Measurements from ENCODE around the gene ARID1B.

ARID1B gene

GRCh38 chr6:156946370-156946936 is 169.3 kb downstream of the ARID1B start:
- DNase-seq: no peak

- no peak for DNase-seq
Observed at GRCh38 chr6:156948277-156948676, 171.1 kb downstream of the ARID1B start.

DNA sequence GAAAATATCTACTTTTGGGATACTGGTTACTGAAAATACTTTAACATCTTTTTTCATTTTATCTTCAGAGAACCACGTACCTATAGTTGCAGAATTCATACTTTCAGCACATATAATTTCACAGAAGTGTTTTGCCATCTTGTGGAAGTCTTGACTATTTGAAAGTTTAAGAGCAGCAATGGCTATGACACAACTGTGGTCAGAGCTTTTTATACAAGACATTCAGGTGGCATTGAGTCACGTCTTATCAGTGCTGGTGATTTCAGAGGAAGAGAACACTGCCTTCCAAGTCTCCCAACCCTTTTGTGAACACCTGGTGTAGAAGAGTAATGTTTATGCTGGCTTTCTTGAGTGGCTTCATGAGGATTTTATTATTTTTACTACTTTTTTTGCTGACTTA is 171.6 kb downstream of the ARID1B start:
- no peak for DNase-seq

GRCh38 chr6:156949376-156949775 is 172.2 kb downstream of the ARID1B start:
- DNase-seq: no peak

GRCh38 chr6:156950084-156950483 is 172.9 kb downstream of the ARID1B start:
- DNase-seq: no peak

DNA sequence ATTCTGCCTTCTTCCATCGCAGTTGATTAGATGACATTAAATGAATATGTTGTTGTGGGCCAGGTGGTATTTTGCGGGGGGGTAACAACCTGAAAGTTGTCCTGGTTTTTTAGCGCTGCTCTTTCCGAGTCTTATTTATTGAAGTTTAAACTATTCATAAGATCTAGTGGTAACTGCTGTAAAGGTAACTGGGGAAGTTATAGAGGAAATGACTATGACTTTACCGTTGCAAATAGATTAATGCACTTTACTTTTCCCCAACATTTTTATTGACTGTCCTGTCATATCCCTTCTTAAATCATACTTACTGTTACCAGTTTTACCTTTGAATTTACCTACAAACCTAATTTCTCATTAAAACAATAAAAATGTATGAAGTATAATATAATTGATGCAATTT is 173.4 kb downstream of the ARID1B start:
- no peak for DNase-seq

GRCh38 chr6:156952401-156952800 is 175.2 kb downstream of the ARID1B start:
- DNase-seq: no peak

DNA sequence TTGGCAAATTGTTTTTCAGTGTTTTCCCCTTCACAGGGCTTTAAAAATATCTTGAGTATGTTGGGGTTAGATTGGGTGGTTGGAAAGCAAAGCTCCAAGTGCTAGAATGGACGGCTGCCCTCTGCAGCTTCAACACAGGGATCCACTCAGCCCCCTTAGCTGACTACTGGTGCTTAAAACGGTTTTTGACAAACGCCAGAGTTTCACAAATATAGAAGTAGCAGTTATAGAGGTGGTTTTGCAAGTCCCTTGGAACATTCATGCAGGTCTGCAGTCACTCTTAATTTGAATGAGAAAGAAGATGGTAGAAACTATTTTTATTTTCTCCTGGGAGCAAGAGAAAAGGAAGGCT is 175.9 kb downstream of the ARID1B start:
- no peak for DNase-seq

DNA sequence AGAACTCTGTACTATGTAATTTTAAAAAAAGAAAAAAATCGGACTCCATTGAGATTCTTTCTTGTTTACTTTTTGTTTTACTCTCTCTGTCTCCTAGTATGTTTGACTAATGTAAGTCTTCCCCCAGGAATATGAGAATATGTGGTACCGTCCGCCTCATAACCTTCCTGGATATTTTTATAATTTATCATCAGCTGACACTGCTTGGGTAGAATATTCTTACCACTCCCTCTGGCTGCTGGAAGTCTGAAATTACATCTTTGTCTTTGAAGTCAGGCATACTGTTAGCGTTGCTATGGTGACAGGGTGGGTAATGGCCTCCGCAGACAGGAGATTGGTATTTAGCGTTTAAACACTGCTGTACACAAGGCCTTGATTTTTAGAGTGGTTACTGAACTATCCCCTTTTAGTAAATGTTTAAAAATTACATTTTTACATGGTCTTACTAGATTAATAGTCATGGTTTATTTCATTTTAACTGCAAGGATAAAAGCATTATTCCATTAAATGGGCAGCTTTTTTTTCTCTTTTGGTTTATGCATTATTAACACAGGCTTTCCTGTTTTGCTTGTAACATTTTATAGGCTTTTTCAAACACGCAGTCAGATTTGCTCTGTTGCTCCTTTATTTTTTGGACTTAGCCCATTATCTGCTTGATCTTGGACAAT is 176.4 kb downstream of the ARID1B start:
- no peak for DNase-seq

DNA sequence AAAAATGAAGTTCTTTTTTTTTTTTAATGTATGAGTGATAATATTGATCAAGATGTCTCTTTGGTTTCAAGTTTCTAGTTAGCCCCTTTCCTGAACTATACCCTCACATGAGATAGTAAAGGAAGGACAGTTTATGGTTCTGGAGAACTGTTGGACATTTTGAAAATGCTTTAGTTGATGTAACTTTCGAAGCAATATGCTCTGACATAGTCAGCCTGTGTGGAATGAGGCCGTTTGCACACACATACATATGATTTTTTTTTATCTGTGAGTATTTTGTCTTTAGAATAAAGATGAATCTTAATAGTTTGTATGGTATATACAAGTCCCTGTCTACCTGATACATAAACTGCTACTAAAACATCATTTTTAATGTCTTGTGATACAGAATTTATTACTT is 177.0 kb downstream of the ARID1B start:
- DNase-seq: no peak

DNA sequence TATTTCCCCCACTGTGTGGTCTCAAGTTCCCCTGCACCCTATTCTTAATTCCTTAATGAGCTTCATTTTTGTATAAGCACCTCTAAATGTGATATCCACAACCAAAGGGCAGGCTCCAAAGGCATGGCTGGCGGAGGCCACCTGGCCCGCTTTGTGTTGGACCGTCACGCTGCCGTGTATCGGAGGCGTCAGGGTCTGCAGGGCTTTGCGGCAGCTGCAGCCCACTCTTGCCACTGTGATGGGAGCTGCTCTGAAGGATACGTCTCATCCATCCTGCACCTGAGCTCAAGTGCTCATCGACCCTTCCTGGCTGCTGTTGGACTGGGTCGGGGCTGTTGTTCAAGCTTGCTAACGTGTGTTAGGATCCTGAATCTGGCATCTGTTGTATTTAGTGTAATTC is 177.6 kb downstream of the ARID1B start:
- DNase-seq: no peak

DNA sequence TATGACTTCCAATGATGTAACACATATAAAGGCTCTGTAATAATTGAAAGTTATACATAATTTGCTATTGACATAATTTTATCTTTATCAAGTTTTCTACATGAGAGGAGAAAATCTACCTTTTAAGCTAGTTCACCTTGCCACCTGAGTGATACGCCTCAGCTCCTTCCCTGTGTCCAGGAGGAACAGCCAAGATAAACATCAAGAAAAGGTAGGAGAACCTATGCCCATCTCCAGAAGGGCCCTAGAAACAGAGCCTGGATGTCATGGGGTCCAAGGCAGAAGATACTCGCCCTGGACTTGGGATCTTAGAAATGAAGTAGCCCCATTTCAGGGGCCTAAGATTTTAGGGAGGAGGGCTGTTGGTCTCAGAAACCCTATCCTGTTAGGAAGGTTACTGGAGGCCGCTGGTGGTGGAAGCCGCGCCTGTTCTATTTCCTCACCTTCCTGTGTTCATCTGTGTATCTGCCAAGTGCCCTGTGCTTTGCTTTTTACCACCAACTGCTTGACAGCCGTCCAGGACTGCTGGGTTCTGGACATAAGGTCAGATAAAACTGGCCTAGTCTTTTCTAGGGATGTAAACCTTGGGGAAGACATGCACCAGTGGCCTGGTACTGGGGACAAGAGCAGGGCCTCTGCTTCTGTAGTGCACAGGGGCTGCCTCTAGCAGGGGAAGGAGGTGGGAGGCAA is 178.5 kb downstream of the ARID1B start:
- DNase-seq: no peak

- DNase-seq: no peak
Observed at GRCh38 chr6:156956286-156956685, 179.1 kb downstream of the ARID1B start.

DNA sequence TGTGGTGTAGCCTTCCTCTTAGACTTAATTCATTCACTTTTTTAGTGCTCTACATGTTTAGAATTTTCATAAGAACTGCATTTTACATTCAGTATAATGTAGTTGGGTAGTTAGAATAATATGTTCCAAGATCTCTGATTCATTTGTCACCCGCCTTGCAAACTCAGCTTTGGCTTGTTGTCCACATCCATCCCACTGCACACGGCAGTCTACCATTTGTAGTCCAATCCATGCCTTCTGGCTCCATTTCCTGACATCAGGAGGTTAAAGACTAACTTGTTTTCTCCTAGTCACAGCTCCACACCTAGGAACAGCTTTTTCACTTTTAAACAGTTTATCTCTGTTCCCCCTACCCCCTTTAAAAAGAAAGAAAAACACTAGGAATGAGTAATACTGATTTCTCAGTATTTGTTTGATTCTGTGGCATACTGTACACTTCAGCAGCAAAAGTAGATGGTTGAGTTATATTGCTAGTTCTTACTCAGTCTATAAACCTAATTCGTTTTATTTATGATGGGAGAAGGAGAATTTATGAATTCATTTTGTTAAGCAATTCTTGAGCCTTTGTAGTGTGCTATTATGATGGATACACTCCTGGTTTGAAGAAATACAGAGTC is 180.9 kb downstream of the ARID1B start:
- DNase-seq: no peak

GRCh38 chr6:156960525-156960924 is 183.3 kb downstream of the ARID1B start:
- no peak for DNase-seq

DNA sequence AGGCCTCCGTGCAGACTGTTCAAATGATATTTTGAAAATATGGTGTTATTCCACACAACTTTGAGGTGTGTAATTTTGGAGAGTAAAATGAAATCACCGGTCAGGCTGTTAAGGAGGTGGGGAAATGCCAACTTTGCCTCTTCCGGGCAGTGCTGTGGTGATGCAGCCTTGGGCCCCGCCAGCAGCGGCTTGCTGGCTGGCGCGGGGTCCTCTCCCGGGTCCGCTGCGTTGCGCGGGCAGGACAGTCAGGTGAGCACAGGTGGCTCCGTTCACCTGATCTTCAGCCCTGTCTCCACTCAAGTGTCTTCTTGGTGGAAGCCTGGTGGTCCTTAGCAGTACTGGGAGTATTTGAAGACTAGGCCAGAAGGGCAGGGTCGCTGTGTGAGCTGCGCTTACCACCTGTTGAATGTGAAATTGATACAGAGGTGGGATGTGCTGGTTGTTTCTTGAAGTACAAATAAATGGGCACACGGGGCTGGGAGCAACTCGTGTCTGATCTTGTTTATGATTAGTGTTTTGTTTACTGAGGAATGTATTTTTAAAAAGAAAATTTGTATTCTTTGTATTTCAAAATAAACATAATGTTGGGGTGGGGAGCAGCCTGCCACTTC is 184.2 kb downstream of the ARID1B start:
- DNase-seq: no peak

- DNase-seq: peak; percentile 12
Observed at GRCh38 chr6:156963712-156964700, 186.8 kb downstream of the ARID1B start.

DNA sequence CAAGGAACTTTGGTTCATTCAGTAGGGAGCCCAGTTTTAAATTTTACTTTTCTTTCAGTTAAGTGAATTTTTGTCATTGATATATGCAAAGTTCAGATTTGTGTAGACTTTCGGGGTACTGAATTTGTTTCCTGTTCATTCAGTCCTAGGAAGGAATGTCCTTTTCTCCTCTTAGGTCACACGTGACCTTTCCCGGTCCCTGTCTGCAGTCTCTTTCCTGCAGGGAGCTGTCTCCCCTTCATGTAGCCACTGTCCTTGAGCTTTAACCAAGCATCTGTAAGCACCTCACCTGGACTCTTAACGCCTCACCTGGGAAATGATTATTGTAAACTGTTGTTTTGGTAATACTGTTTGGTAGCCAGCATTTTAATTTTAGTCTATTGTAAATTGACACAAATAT is 190.7 kb downstream of the ARID1B start:
- DNase-seq: no peak

- DNase-seq: no peak
Observed at GRCh38 chr6:156969233-156969632, 192.1 kb downstream of the ARID1B start.

- DNase-seq: no peak
Observed at GRCh38 chr6:156970595-156971112, 193.5 kb downstream of the ARID1B start.

DNA sequence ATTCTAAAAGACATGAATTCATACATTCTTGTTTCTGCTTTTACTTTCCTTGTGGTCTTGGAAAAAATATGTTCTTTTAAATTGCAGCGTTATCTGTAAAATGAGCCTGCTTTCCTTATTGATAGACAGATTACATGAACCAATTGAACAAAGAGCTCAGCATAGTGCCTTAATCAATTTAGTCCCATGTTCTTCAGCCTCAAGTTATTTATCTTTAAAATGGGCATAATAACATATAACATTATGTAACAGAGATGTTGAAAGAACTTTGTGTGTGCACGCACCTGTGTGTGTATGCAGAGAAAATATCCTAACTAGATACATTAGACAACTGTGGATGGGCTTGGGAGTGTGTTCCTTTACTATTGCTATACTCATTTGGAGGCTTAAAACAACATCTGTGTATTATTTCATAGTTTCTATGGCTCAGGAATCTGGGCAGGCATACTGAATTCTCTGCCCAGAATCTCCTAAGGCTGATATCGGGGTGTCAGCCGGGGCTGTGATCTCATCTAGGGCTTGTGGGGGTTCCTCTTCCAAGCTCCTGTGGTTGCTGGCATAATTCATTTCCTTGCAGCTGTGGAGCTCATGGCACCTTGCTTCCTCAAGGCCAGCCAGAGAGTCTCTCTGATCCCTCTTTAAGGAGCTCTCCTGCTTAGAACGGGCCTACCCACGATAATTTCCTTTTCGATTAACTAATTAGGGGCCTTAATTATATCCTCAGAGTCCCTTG is 194.1 kb downstream of the ARID1B start:
- DNase-seq: no peak
